Measurements from ENCODE around the gene SH3D19.

Gene SH3D19

GRCh38 chr4:151207186-151207585 is 118.2 kb downstream of the SH3D19 start:
- Mint-ChIP-seq H3K9me3 (no peaks in the 10 kb centered on the region), H3K4me3 (no peak overlapping the region), H3K27me3 (ENCODE audit: low read depth) (no peaks in the 10 kb centered on the region), H3K4me1 (peaks cover 23% of the 10 kb centered on the region), H3K27ac (no peak overlapping the region), H3K36me3 (ENCODE audit: low read depth) (no peaks in the 10 kb centered on the region)
- TF ChIP-seq CTCF (IDR thresholded peaks at IDR 0.05; ENCODE audit: unreplicated experiment in 3 of 3) = no peak

GRCh38 chr4:151206241-151207005 is 119.0 kb downstream of the SH3D19 start:
- H3K4me1 Mint-ChIP-seq = peaks cover 23% of the 10 kb centered on the region
- no peaks in the 10 kb centered on the region for H3K36me3 Mint-ChIP-seq (ENCODE audit: low read depth)
- no peak for TF ChIP-seq CTCF (IDR thresholded peaks at IDR 0.05; ENCODE audit: unreplicated experiment in 3 of 3)
- no peaks in the 10 kb centered on the region for H3K9me3 Mint-ChIP-seq
- H3K27ac Mint-ChIP-seq = peak overlapping the region; percentile 12 to 69 (median 59)
- no peaks in the 10 kb centered on the region for H3K27me3 Mint-ChIP-seq (ENCODE audit: low read depth)
- H3K4me3 Mint-ChIP-seq = no peak overlapping the region

- Mint-ChIP-seq H3K9me3 (no peaks in the 10 kb centered on the region), H3K36me3 (ENCODE audit: low read depth) (no peaks in the 10 kb centered on the region), H3K27ac (peak overlapping the region; percentile 59 to 69 (median 68)), H3K27me3 (ENCODE audit: low read depth) (no peaks in the 10 kb centered on the region), H3K4me1 (peaks cover 23% of the 10 kb centered on the region), H3K4me3 (no peak overlapping the region)
- no peak for TF ChIP-seq CTCF (IDR thresholded peaks at IDR 0.05; ENCODE audit: unreplicated experiment in 3 of 3)
Observed at GRCh38 chr4:151205722-151206121, 119.7 kb downstream of the SH3D19 start.

GRCh38 chr4:151204925-151205524 is 120.4 kb downstream of the SH3D19 start:
- Mint-ChIP-seq H3K4me1 (peaks cover 23% of the 10 kb centered on the region), H3K9me3 (no peaks in the 10 kb centered on the region), H3K36me3 (ENCODE audit: low read depth) (no peaks in the 10 kb centered on the region), H3K27me3 (ENCODE audit: low read depth) (no peaks in the 10 kb centered on the region), H3K27ac (peak overlapping the region; percentile 52 to 69 (median 56)), H3K4me3 (no peak overlapping the region)
- TF ChIP-seq CTCF (IDR thresholded peaks at IDR 0.05; ENCODE audit: unreplicated experiment in 3 of 3) = no peak

- no peaks in the 10 kb centered on the region for H3K36me3 Mint-ChIP-seq (ENCODE audit: low read depth)
- no peaks in the 10 kb centered on the region for H3K27me3 Mint-ChIP-seq (ENCODE audit: low read depth)
- peaks cover 23% of the 10 kb centered on the region for H3K4me1 Mint-ChIP-seq
- no peak overlapping the region for H3K4me3 Mint-ChIP-seq
- no peaks in the 10 kb centered on the region for H3K9me3 Mint-ChIP-seq
- no peak for TF ChIP-seq CTCF (IDR thresholded peaks at IDR 0.05; ENCODE audit: unreplicated experiment in 3 of 3)
- H3K27ac Mint-ChIP-seq = peak overlapping the region; percentile 28 to 80 (median 77)
Observed at GRCh38 chr4:151202851-151203455, 122.5 kb downstream of the SH3D19 start.

All from nephron (organoid).